Thoracic aorta (tissue), 2 donors: ENCODE results near the gene REXO4. TPM values are rescaled to one million over a fixed set of nuclear protein-coding genes. Genes with fewer than 3 reads are reported as not detected.

ENCODE experiments used
- ATAC-seq: fragments of 150-250 bp; one replicate; pipeline ENCODE4 v1.8.0; 2017; ENCODE audit warnings: low read depth; ENCODE audit not compliant: insufficient number of reproducible peaks, low FRiP score
- DNase-seq: peaks from one replicate; pipeline ENCODE4 v3.0.0-alpha.2; 2020; ENCODE audit warnings: low spot score
- H3K27ac ChIP-seq, 2 donors: fragments of 200-600 bp; sonication (generic); 1 replicate in 1 of 2; 2 replicates in 1 of 2; pipeline ENCODE4 v1.5.1; 2016; ENCODE audit warnings: mild to moderate bottlenecking in 2 of 2, moderate library complexity in 2 of 2
- H3K27me3 ChIP-seq: fragments of 200-600 bp; sonication (generic); replicated peaks from 2 replicates; pipeline ENCODE4 v1.6.0; 2016; ENCODE audit warnings: mild to moderate bottlenecking; ENCODE audit not compliant: insufficient read depth
- H3K36me3 ChIP-seq: fragments of 200-600 bp; sonication (generic); one replicate; pipeline ENCODE4 v1.5.1; 2016
- H3K4me1 ChIP-seq, 2 donors: fragments of 200-600 bp; sonication (generic); 1 replicate in 1 of 2; 2 replicates in 1 of 2; pipeline versions ENCODE4 v1.5.1 to v1.6.0; 2016; ENCODE audit warnings: low read depth in 2 of 2, mild to moderate bottlenecking in 1 of 2; ENCODE audit not compliant: control insufficient read depth in 1 of 2
- H3K4me3 ChIP-seq: fragments of 200-600 bp; sonication (generic); 2 replicates; pipeline ENCODE4 v1.5.1; 2016; ENCODE audit warnings: mild to moderate bottlenecking
- H3K9me3 ChIP-seq: fragments of 200-600 bp; sonication (generic); 2 replicates; pipeline ENCODE4 v1.5.1; 2016
- CTCF ChIP-seq: fragments of 200-600 bp; sonication (generic); IDR thresholded peaks from one replicate; pipeline ENCODE4 v1.5.1; 2019; ENCODE audit warnings: antibody characterized with exemption
- total RNA-seq, 2 donors: library from RNA; depleted of rRNA; stranded (reverse); fragments of >200 nt; gene quantifications; one replicate each; pipeline versions ENCODE4 v1.1.0 to v1.2.3, GENCODE V29; 2016

Gene REXO4
- total RNA-seq, 2 donors from 2014 or later: 7.7 to 18.6 TPM

GRCh38 chr9:133362359-133363044 is 55.3 kb downstream of the REXO4 start:
- no peak for DNase-seq
- Histone ChIP-seq H3K27me3 (no peaks in the 10 kb centered on the region), H3K4me1 (peaks cover 0 to 4% of the 10 kb centered on the region in 2 donors), H3K36me3 (peaks cover 43% of the 10 kb centered on the region), H3K27ac (no peak overlapping the region), H3K9me3 (no peaks in the 10 kb centered on the region), H3K4me3 (no peak overlapping the region)
- TF ChIP-seq CTCF: no peak
- ATAC-seq: no peak

- DNase-seq (no peak), ATAC-seq (no peak)
- Histone ChIP-seq H3K27me3 (no peaks in the 10 kb centered on the region), H3K9me3 (no peaks in the 10 kb centered on the region), H3K4me3 (no peak overlapping the region), H3K4me1 (peaks cover 4 to 12% of the 10 kb centered on the region in 2 donors), H3K36me3 (peaks cover 38% of the 10 kb centered on the region), H3K27ac (no peak overlapping the region)
- TF ChIP-seq CTCF: no peak
Measured at GRCh38 chr9:133361507-133362092, 56.2 kb downstream of the REXO4 start.

- no peaks in the 10 kb centered on the region for H3K9me3 ChIP-seq
Measured at GRCh38 chr9:133360400-133361393, 57.1 kb downstream of the REXO4 start.

GRCh38 chr9:133359399-133360175 is 58.2 kb downstream of the REXO4 start:
- TF ChIP-seq CTCF: no peak
- H3K4me1 ChIP-seq: peaks cover 15 to 26% of the 10 kb centered on the region in 2 donors
- no peak overlapping the region for H3K4me3 ChIP-seq
- no peak for DNase-seq
- H3K27me3 ChIP-seq: no peaks in the 10 kb centered on the region
- H3K9me3 ChIP-seq: no peaks in the 10 kb centered on the region
- H3K27ac ChIP-seq: no peak overlapping the region
- no peak for ATAC-seq
- H3K36me3 ChIP-seq: peaks cover 19% of the 10 kb centered on the region

More at GRCh38 chr9:133360400-133361393, 57.1 kb downstream of the REXO4 start:
- TF ChIP-seq CTCF: no peak
- Histone ChIP-seq H3K4me1 (peaks cover 6 to 14% of the 10 kb centered on the region in 2 donors), H3K27me3 (no peaks in the 10 kb centered on the region), H3K4me3 (no peak overlapping the region), H3K27ac (no peak overlapping the region), H3K36me3 (peaks cover 29% of the 10 kb centered on the region)
- ATAC-seq (no peak), DNase-seq (no peak)
